ENCODE results near the gene STK16. TPM values are rescaled to one million over a fixed set of nuclear protein-coding genes. Genes with fewer than 3 reads are reported as not detected.
A peak's percentile ranks its signal among the peaks of the same experiment; 100 is the strongest.

The STK16 gene
- total and polyA plus RNA-seq, 2 of the 13 experiments (the other 11 are each of a cell fraction or from before 2014, with no cell fraction given): 28.0 to 50.9 TPM

- TF ChIP-seq ELK4 (CRISPR knock-in tag; IDR thresholded peaks at IDR 0.05; ENCODE audit: borderline replicate concordance) (peak; percentile 43; the same call in 1 of the 2 replicates), TP53 (CRISPR knock-in tag; conservative IDR thresholded peaks at IDR 0.05) (peak; percentile 87; the same call in 1 of the 2 replicates), THAP8 (CRISPR knock-in tag; IDR thresholded peaks at IDR 0.05; ENCODE audit: borderline replicate concordance) (peak; percentile 95; the same call in 1 of the 2 replicates), ZNF691 (CRISPR knock-in tag; IDR thresholded peaks at IDR 0.05; ENCODE audit: borderline replicate concordance, low read depth) (peak; percentile 86; the same call in 1 of the 2 replicates), NR0B2 (CRISPR knock-in tag; IDR thresholded peaks at IDR 0.05) (peak; percentile 32; the same call in 1 of the 2 replicates), TMF1 (CRISPR knock-in tag; IDR thresholded peaks at IDR 0.05; ENCODE audit: low read depth) (no peak), TCF7 (IDR thresholded peaks at IDR 0.05; ENCODE audit: low read depth) (no peak), NCOR1 (IDR thresholded peaks at IDR 0.05; ENCODE audit: borderline replicate concordance, low read length) (no peak; the same call in 1 of the 2 replicates), GATAD1 (CRISPR knock-in tag; IDR thresholded peaks at IDR 0.05) (peak; percentile 99), CTCF (CRISPR knock-in tag; IDR thresholded peaks at IDR 0.05) (no peak; the same call in 1 of the 2 replicates), CERS6 (CRISPR knock-in tag; IDR thresholded peaks at IDR 0.05) (0 out of 2 replicates have a peak, but pooled peaks have one; percentile 61), PAWR (CRISPR knock-in tag; IDR thresholded peaks at IDR 0.05; ENCODE audit: borderline replicate concordance) (peak; percentile 82; the same call in 1 of the 2 replicates), MTF1 (CRISPR knock-in tag; IDR thresholded peaks at IDR 0.05) (0 out of 2 replicates have a peak, but pooled peaks have one; percentile 41), HDAC2 (CRISPR knock-in tag; IDR thresholded peaks at IDR 0.05) (peak; percentile 91), ZFP1 (CRISPR knock-in tag; IDR thresholded peaks at IDR 0.05) (peak; percentile 71; the same call in 1 of the 2 replicates), HNRNPL (IDR thresholded peaks at IDR 0.05; ENCODE audit: low read depth, low read length) (peak; percentile 75; the same call in 1 of the 2 replicates), MAFG (CRISPR knock-in tag; IDR thresholded peaks at IDR 0.05) (no peak), ZNF367 (CRISPR knock-in tag; IDR thresholded peaks at IDR 0.05; ENCODE audit: borderline replicate concordance) (peak; percentile 60; the same call in 1 of the 2 replicates), WIZ (CRISPR knock-in tag; IDR thresholded peaks at IDR 0.05) (peak; percentile 70; the same call in 1 of the 2 replicates), MEIS2 (CRISPR knock-in tag; IDR thresholded peaks at IDR 0.05) (peak; percentile 55; the same call in 1 of the 2 replicates), DPF2 (CRISPR knock-in tag; IDR thresholded peaks at IDR 0.05; ENCODE audit: borderline replicate concordance, low read depth) (no peak)
Measured at GRCh38 chr2:219245148-219245898, at the start of gene STK16, which contains the start of gene GLB1L (continued).
